DMS53 treated with DMSO at 0.1 percent for 48 hours (cell line): Measurements from ENCODE around the gene CAD.
"Not testable (repeated sequence)": the region's sequence is repeated elsewhere in the genome, so short reads cannot be mapped to it uniquely, and the experiment has no call there.

ENCODE experiments used
- DNase-seq: peaks from one replicate; lab custom pipeline; 2025; ENCODE audit not compliant: unreplicated experiment; lab: John Stamatoyannopoulos, UW

The CAD gene

DNA sequence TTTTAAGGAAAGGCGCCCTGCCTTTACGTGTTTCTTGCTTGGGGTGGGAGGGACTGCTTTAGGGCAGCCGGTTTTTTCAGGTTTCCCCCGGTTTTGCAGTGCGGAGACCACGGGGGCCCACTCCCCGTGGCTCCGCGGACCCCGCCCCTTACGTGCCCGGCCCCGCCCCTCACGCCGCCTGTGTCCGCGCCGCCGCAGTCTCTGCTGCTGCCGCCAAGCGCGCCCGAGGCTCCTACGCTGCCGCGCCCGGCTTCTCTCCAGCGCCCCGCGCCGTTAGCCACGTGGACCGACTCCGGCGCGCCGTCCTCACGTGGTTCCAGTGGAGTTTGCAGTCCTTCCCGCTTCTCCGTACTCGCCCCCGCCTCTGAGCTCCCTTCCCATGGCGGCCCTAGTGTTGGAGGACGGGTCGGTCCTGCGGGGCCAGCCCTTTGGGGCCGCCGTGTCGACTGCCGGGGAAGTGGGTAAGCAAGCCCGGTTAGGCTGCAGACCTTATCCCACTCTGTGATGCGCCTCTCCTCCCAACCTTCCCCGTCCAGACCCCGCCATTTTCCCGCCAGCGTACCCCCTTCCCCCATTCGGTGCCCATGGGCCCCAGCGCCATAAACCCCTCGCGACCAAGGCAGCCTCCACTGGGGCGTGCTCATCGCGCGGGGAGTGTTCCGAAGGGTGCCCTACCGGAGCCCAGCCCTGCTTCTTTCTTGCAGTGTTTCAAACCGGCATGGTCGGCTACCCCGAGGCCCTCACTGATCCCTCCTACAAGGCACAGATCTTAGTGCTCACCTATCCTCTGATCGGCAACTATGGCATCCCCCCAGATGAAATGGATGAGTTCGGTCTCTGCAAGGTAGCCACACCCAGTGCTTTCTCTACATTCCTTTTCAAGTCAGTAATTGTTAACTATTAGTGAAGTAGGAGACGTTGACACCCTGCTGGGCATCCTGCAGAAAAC, at the start of gene CAD:
TSS of gene CAD (plus strand) at position 197 of the 949 bp plus-strand sequence. CDS start at position 380, 183 bp downstream.
- peak; percentile 72 for DNase-seq

DNA sequence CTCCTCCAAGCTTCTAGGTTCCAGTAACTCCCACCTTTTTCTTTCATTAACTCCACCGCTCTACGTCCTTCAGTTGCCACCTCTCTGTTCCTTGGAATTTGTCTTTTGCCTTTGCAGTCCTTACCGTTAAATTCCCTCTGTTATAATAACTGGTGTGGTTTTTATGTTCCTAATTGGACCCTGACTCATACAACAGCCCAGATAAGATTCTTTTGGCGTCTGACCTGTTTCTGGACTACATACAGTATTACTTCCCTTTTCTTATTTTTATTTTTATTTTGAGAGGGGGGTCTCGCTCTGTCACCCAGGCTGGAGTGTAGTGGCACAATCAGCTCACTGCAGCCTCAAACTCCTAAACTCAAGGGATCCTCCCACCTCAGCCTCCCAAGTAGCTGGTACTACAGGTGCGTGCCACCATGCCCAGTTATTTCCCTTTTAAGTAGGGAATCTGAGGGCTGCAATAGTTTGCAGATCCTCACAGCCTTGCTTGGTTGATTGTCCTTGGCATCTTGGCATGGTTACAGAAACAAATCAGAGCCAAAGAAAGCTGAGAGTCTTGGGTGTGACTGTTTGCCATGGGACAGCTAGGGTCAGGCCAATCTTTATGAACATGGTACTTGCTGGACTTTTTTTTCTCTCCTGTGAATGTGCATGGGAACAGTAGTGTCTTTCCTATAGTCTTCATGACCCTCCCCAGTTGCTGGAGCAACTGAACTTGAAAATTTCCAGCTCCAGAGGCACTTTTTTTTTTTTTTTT, 46.4 kb upstream of the CAD start:
- DNase-seq = no peak

DNA sequence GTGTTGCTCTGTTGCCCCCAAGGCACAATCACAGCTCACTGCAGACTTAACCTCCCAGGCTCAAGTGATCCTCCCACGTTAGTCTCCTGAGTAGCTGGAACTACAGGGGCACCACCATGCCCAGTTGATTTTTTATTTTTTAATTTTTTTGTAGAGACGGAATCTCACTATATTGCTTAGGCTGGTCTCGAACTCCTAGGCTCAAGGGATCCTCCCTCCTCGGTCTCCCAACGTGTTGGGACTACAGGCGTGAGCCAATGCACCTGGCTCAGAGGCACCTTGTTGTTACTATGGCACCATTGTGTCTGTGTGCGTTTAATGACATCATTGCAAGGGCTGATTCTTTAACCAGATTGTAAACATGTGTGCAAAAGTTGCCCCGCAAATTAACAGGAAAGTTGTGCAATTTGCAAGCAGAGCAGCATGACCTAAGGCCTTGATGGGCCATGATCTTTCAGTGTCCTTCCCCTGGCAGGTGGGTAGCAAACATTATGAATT, 45.8 kb upstream of the CAD start:
- DNase-seq = no peak

DNA sequence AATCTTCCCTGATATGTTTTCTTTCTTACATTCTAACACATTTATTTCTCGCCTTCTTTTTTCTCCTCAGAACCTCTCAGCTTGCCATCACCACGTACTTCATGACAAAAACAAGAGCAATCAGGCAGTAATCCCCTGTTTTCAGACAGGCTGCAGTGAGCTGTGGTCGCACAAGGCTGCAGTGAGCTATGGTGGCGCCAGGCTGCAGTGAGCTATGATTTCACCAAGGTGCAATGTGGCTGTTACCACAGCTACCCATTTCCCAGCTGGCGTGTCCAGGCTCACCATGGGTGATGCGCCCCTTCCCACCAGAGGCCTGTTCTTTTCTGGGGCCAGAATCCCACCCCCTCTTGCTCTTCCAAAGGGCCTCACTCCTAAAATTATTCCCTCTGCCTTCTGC, 42.5 kb upstream of the CAD start:
- DNase-seq = no peak

DNA sequence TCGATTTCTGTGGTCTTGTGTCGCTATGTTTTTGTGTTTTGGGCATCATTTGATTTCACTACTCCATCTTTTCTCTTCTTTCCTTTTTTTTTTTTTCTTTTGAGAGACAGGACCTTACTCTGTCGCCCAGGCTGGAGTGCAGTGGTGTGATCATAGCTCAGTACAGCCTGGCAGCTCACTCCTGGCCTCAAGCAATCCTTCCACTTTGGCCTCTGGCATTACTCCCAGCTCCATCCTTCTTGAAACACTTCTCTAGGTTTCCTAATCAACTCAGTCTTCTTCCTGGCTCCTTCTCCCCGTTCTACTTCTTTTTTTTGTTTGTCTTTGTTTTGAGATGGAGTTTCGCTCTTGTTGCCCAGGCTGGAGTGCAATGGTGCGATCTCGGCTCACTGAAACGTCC, 41.8 kb upstream of the CAD start:
- no peak for DNase-seq

DNA sequence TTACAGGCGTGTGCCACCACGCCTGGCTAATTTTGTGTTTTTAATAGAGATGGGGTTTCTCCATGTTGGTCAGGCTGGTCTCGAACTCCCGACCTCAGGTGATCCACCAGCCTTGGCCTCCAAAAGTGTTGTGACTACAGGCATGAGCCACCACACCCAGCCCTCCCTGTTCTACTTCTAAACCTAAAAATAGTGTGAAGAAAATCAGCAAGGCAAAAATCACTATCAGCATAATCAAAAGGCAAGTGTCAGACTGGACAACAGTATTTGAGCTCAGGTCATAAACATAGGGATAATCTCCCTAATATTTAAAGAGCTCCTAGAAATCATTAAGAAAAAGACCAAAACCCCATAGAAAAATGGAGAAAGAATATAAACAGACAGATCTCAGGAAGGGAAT, 41.4 kb upstream of the CAD start:
- not testable (repeated sequence) for DNase-seq

DNA sequence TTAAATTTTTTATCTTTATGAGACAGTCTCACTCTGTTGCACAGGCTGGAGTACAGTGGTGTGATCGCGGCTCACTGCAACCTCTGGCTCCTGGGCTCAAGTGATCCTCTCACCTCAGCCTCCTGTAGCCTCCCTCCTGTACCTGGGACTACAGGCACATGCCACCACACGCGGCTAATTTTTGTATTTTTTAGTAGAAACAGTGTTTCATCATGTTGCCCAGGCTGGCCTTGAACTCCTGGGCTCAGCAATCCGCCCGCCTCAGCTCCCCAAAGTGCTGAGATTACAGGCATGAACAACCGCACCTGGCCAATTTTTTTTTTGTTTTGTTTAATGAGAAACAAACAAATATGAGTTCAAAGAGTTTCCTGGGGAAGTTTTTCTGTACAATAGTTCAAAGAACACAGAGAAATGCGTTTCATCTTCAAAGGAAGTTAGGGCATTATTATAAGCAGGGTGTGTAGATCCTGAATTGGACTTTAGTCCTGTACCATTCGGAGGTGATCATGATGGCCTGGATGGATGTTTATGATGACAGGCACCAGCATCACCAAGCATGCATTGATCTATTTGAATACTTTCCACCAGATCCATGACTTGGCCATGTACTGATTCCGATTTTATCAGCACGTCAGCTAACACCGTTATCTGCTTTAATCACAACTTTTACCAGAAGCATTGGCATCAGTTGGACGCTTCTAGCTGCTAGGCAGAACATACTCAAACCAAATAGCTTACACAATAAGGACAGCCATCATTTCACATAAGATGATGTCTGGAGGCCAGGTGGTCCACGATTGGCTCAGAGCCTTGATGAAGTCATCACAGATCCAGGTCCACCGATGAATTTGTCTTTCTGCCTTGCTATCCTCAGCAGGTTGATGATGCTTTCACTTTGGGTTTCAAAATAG, 39.5 kb upstream of the CAD start:
- DNase-seq = no peak

DNA sequence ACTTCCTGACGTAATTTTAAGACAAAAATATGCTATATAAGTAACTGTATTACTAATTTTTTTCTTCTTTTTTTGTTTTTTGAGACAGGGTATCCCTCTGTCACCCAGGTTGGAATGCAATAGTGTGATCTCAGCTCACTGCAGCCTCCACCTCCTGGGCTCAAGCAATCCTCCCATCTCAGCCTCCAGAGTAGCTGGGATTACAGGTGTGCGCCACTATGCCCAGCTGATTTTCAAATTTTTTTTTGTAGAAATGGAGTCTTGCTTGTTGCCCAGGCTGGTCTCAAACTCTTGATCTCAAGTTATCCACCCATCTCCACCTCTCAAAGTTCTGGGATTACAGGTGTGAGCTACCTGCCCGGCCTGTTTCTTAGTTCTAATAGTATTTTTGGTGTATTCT, 38.7 kb upstream of the CAD start:
- no peak for DNase-seq

DNA sequence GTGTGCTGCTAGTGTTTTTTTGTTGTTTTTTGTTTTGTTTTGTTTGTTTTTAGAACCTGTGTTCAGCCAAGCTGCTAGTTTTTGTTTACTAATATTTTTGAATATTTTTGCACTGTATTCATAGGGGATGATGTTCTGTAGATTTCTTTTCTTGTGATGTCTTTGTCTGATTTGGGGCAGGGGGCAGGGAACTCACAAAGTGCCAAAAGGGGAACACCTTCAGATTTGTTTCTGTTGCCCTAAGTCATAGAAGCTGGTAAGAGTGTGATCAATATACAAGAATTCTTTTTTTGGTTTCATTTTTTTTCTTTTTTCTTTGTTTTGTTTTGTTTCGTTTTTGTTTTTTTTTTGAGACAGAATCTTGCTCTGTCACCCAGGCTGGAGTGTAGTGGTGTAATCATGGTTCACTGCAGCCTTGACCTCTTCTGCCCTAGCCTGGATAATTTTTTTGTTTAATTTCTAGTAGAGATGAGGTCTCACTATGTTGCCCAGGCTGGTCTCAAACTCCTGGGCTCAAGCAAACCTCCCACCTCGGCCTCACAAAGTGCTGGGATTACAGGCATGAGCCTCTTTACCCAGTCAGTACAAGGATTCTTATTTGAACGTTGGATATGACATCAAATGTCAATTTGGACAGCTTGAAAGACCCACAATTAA, 37.7 kb upstream of the CAD start:
- no peak for DNase-seq

DNA sequence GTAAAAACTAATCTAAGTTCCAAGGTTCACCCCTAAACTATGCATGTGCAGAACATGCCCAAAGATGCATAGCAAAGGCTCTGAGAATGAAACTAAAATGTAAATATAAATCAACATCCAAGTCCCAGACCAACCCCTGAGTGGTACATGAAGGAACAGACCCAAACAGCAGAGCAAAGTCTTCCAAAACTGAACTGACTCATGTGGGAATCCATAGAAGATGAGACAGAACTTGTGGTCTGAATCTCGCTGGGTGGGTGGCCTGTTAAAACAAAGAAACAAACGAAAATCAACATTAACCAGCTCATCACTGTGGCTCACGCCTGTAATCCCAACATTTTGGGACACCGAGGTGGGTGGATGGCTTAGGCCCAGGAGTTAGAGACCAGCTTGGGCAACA, 34.8 kb upstream of the CAD start:
- no peak for DNase-seq

DNA sequence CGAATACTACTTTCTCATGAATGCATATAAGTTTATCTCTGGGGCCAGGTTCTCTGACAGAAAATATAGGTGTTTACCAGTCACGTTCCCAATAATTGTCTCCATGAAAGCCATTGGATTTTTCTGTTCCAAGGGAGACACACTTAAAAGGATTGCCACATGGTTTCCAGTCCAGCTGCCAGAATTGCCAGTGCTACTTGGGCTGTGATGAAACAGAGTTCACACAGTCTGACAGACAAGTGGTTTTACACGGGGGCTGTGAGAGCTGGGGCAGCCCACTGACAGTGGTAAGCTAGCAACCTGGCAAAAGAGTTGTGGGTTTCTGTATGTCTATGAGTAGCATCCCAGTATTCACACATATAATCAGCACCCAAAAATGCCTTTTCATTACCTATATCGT, 33.1 kb upstream of the CAD start:
- DNase-seq = no peak

DNA sequence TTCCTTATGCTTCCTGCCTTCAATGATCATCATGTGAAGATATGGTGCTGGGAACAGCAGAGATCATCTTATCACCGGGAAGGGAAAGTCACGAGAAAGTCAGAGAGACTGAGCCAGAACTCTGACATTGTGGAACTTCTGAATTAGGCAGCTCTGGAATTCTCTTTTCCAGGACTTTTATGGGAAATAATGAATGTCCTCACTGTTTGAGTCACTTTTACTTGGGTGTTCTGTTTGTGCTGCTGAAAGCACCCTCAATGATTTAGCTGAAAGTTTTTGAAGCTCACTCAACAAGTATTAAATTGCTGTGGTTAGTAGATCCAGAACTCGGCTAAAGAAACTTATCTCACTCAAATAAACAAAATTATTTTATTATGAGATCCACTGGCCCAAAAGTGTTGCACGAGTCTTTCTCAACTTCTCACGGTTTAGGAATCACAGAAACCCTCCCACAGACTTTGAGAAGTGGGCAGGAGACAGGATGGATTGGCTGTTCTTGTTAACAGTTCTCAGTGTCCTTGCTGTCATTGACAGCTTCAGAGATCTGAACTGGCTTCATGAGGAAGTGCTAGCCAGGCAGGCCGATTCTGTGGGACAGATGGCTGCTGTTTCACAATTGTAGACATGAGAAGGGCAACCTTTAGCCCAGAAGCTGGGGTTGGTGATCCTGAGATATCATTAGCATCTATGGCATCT, 31.7 kb upstream of the CAD start:
- DNase-seq = no peak

DNA sequence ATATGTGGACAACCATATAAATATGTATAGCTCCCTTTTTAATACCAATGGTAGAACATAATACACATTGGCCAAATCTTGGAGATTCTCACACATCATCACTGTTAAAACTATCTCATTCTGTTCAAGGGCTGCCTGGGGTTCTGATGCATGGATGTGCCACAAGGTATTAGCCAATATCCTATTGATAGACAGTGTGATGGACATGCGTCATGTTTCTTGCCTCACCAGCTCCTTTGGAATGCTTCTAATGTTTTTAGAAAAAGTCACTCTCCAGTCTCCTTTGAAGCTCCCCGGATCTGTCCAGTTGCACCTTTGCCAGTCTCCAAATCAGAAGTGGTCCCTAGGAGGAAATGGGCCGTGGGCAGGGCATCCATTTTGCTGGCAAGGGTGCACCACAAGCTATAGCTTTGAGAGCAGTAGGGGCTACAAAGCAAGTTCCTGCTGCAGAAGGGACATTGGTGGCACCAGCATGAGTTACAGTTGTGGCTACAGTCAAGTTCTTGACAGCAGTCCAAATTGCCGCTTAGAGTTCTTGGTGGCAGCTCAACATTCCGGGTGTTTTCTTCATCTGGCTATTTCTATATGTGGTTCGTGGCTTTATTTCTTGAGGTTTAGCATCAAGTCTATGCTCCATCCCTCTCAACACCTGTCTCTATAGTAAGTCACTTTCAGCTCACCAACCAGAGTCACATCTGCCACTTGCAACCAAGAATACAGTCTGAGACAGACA, 30.4 kb upstream of the CAD start:
- no peak for DNase-seq

DNA sequence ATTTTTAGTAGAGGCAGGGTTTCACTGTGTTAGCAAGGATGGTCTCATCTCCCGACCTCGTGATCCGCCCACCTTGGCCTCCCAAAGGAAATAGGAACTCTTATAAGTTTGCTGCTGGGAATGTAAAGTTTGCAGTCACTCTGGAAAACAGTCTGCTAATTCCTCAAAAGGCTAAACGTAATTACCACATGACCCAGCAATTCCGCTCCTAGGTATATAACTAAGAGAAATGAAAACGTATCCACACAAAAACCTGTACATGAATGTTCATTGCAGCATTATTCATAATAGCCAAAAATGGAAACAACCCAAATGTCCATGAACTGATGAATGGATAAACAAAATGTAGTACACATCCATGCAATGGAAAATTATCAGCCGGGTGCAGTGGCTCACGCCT, 27.2 kb upstream of the CAD start:
- no peak for DNase-seq

DNA sequence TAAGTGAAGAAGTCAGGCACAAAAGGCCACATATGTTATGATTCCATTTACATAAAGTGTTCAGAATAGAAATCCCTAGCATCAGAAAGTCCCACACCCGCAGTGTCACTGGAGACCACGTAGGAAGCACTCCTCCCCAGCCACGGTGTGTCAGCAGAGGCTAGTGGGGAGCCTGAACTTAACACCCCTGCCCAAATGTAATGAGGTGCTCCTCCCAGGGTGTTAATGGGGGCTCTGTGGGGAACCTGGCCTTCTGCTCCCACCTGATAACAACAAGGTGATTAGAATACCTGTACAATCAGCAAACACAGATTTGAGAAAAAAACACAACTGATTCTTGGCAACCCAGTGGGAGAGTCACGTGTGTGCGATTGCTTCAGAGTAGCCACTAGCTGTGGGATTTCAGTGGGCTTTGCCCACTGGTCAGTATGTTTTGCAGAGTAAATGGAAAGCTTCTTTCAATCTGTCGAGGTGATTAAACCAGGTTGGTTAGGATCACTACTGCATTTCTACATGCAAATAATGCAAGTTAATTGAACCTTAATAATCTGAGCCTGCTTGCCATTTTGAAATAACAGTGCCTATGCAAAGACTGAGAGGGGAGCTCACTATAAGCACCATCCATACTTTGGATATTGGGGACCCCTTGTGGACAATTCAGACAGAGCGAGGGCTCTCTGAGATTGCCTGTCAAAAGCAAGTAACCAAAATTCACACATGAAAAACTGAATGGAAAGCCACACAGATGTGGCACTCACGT, 25.9 kb upstream of the CAD start:
- DNase-seq = no peak

DNA sequence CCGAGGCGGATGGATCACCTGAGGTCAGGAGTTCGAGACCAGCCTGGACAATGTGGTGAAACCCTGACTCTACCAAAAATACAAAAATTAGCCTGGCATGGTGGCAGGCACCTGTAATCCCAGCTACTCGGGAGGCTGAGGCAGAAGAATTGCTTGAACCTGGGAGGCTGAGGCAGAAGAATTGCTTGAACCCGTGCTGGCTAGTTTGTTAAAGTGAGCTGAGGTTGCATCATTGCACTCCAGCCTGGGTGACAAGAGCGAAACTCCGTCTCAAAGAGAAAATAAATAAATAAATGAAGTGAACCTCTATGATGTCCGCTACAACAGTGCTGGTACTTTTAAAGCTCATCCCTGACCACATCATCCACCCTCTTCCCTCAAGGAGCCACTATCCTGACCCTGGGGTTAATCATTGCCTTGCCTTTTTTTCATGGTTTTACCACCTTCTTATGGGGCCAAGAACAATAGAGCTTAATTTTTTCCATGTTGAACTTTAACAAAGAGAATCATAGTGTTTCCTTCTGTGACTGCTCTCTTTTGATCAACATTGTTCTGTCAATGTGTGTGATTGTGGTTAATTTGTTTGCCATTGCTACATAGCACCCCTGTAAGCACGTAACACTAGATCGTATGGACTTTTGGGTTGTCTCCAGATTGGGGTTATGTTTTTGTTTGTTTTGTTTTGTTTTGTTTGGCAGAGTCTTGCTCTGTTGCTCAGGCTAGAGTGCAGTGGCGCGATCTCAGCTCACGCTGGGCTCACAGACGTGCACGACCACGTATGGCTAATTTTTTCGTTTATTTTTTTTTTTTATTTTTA, 22.4 kb upstream of the CAD start:
- DNase-seq = no peak

DNA sequence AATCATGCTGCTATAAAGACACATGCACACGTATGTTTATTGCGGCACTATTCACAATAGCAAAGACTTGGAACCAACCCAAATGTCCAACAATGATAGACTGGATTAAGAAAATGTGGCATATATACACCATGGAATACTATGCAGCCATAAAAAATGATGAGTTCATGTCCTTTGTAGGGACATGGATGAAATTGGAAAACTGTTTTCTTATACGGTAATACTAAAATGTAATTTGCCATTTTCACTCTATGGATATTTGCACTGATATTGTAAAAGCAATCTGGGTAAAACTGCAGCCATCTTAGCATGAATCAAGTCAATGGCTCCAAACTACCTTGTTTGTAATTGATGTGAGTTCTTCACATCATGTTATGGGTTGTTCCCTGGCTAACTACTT, 21.4 kb upstream of the CAD start:
- not testable (repeated sequence) for DNase-seq

DNA sequence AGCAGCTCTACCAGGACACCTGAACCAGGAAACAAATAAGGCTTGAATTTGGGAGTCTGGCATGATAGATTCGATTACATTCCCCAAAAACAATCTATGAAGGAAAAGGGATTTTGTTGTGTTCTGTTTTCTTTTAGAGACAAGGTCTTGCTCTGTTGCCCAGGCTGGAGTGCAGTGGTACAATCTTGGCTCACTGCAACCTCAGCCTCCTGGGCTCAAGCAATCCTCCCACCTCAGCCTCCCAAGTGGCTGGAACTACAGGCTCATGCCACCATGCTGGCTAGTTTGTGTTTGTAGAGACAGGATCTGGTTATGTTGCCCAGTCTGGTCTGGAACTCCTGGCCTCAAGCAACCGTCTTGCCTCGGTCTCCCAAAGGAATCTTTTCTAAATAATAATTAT, 19.1 kb upstream of the CAD start:
- DNase-seq = not testable (repeated sequence)
